ENCODE measurements around the gene EHBP1. TPM values are rescaled to one million over a fixed set of nuclear protein-coding genes. Genes with fewer than 3 reads are reported as not detected.

Gene EHBP1
- total RNA-seq, 1 donor from 2014 or later: 23.1 TPM

DNA sequence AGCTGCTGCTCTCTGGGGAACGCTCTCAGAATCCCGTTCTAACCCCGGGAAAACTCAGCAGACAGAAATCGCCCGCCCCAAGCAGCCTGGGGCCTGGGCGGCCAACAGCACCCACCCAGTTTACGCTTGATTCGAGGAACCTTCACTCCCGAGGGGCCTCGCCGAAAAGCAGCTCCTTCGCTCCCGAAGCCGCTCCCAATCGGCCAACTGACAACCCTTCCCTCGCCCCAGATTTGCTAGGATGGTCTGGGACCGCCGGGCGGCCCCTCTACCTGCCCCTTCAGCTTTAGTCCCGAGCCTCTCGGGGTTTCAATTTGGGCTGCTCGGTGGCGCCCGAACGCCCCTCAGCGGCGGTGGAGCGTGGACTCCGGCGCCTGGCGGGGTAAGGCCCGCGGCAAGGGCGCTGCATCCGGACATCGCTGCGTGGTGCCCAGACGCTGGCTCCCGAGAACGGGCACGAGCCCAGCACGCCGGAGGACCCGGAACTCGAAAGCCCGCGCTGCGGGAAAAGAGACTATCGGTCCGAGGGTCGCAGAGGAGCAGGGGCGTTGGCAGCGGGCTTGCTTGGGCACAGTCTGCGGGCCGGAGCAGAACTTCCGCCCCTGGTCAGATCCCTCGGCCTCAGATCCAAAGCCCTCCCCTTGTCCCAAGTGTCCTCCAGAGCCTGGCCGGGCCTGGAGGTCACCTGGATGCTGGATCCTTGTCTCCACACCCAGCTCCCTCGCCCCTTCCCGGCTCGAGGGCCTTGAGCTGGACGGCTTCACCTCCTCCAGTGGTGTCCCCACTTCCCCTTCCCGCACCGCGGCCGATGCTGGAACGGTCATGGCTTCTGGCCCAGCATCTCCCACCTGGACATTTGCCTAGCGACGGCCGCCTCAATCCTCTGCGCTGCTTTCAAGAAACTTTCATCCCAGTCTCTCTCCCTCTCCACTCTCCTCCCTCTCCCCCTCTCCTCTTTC, 342.1 kb downstream of the EHBP1 start:
- intact Hi-C loops (cut with micrococcal nuclease): loop anchor here (1.0 to 10.0 kb wide), 2 partner anchors 10 to 263 kb away; no protein-coding TSS in a partner anchor

DNA sequence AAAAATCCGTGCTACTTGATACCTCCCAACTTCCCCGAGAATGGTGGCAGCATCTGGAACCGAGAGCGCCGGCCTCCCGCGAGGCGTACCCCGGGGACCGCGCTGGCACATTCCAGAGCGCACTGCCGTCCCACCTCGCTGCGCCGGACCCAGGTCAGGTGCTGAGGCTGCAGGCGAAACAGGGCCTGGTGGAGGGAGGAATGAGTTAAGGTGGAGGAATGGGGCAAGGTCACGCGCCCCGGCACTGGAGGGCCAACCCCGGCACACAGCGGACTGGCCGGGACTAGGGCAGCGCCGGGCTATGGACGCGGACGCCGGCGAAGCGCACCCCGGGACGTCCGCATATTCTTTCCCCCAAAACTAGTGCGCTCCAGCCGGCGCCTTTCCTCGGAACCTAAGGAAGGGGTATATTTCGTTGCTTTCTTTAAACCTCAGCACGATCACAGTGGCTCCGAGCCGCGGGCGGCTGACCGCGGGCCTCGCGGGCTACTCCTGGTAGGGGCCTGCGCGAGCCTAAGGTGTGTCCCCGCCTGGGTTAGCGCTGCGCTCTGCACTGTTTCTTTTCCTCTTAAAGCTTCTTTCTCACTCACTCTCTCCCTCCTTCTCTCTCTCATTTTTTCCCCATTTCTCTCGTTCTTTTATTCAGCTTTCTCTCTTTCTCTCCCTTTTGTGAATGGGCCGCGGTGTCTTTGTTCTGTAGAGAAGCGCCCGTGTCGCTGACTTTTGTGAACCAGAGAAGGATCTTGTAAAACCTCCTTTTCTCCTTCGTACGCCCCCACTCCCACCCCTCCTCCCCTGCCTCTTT, 343.1 kb downstream of the EHBP1 start:
- intact Hi-C loops (cut with micrococcal nuclease): loop anchor here (1.0 to 10.0 kb wide), 2 partner anchors 9 to 264 kb away; no protein-coding TSS in a partner anchor

GRCh38 chr2:63049211-63049969, 343.9 kb downstream of the EHBP1 start:
- intact Hi-C loops (cut with micrococcal nuclease): loop anchor here (10.0 kb wide), 1 partner anchor 265 kb away; no protein-coding TSS in a partner anchor

GRCh38 chr2:63049970-63050333, 344.4 kb downstream of the EHBP1 start:
- intact Hi-C loops (cut with micrococcal nuclease): loop anchor here (10.0 kb wide), 1 partner anchor 265 kb away; no protein-coding TSS in a partner anchor

GRCh38 chr2:63050334-63051041, 345.0 kb downstream of the EHBP1 start, which contains the start of gene OTX1:
TSS of gene OTX1 (plus strand) at chr2:63050830. CDS start at chr2:63052991, 2,161 bp downstream.
- intact Hi-C loops (cut with micrococcal nuclease): no loop called here

- intact Hi-C loops (cut with micrococcal nuclease): no loop called here
Observed at GRCh38 chr2:63051042-63051794, 345.7 kb downstream of the EHBP1 start.

GRCh38 chr2:63051795-63052333, 346.4 kb downstream of the EHBP1 start:
- intact Hi-C loops (cut with micrococcal nuclease): no loop called here

DNA sequence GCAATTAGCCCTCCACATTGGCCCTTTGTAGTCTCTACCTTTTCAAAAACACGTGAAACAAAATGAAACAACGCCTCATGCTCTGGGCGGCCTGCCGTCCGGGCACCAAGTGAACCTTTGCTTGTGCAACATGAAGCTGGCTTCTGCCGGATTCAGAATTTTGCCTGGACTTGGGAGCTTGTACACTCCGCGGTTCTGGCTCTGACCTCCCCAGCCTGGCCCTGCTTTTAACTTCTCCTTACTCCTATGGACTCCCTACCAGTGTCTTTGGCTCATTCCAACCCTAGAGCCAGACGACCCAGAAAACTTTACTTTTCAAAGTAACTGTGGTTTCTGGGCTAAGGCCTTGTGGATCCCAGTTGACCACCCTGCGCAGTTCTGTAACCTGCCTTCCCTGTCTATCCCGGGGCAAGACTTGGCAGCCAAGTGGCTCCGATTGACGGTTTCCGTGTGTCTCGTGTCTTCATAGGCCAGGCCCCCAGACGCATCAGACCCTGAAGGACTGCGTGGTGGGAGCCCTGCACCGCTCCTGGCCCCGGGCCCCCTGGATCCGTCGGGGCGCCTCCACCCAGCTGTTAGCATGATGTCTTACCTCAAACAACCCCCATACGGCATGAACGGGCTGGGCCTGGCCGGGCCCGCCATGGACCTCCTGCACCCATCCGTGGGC, 347.0 kb downstream of the EHBP1 start:
- intact Hi-C loops (cut with micrococcal nuclease): no loop called here

DNA sequence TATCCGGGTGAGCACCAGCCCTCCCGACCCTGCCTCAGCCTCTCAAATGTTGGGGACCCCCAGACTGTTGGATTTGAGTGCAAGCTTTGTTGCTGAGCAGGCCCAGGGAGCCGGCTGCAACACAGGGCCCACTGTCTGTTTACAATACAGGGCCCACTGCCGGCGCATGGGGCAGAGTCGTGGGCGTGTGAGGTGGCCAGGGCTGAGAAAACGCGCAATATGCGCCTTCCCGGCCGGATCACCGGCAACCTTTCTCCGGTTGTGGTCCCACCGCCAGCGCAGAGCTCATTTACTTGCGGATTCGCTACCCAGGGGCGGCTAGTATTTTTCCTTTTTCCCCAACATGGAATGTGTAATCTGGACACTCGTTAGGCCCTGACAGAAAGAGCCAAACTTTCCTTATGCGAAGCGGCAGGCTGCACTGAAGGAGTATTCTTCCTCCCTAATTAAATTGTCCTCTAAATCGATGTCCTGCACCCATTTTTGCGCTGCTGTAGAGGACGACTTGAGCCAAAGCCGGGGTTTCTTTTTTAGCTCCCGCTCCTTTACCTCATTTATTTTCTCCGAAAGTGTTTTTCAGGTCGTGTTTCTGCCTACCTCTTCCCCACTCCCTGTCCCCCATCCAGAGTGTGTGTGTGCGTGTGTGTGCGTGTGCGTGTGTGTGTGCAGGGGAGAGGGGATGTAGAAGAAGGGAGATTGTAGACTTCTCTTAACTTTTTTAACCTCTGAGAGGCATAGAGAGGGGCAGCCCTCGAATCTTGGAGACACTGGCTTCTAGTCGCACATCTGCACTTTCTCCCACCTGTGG, 347.8 kb downstream of the EHBP1 start:
- intact Hi-C loops (cut with micrococcal nuclease): no loop called here

- intact Hi-C loops (cut with micrococcal nuclease): no loop called here
Observed at GRCh38 chr2:63053889-63054602, 348.5 kb downstream of the EHBP1 start.

DNA sequence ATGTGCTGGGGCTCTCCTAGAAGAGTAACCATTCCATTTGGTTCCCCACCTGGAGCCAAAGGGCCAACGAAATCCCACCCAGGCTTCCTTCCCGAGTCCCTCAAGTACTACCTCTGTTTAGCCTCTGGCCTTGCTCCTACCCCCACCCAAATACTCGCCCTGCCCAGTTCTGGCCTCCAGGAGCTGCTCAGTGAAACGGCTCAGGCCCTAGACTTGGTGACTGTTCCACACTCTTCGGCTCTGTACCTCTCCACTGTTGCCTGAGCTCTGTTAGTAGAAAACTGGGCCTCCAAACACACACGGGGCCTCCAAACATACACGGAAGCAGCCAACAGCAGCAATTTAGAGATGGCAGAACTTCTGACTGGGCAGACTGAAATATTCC, 349.3 kb downstream of the EHBP1 start:
- intact Hi-C loops (cut with micrococcal nuclease): loop anchor here (5.0 kb wide), 1 partner anchor 367 kb away; no protein-coding TSS in a partner anchor

- intact Hi-C loops (cut with micrococcal nuclease): loop anchor here (5.0 kb wide), 1 partner anchor 367 kb away; no protein-coding TSS in a partner anchor
Observed at GRCh38 chr2:63055226-63056106, 350.0 kb downstream of the EHBP1 start.

DNA sequence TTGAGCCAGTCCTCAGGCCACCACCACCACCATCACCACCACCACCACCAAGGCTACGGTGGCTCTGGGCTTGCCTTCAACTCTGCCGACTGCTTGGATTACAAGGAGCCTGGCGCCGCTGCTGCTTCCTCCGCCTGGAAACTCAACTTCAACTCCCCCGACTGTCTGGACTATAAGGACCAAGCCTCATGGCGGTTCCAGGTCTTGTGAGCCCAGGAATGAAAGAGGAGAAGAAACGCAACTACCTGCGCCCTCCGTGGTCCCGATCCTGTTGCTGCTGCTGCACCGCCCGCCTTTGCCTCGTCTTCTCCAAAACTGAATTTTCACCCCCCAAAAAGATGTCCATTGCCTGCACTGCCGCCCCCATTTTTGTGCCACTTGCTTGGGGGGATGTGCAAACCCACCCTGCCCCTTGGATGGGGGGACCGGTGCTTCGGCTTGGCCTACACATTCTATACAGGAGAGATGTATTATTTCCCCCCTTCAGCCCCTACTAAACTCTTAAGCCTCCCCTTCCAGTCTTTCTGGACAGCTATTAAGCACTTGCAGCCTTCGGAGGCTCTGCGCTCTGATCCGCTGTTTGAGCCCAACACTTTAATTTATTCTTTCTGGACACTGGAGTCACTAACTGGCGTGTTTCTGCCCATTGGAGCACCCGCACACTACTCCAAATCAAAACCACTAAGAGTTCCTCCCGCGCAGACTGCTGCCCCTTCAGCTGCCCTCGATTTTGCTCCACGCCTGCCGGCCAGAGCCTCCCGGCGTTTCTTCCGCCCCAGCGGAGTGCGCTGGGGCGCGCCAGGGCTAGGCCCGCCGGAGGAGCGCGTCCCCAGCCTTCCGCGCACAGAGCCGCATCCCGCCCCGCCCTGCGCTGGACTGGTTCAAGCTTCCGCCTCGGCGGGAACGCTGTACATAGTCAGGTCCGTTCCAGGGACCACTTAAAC, 350.9 kb downstream of the EHBP1 start:
- intact Hi-C loops (cut with micrococcal nuclease): loop anchor here (1.0 to 5.0 kb wide), 2 partner anchors 8 to 366 kb away; no protein-coding TSS in a partner anchor

DNA sequence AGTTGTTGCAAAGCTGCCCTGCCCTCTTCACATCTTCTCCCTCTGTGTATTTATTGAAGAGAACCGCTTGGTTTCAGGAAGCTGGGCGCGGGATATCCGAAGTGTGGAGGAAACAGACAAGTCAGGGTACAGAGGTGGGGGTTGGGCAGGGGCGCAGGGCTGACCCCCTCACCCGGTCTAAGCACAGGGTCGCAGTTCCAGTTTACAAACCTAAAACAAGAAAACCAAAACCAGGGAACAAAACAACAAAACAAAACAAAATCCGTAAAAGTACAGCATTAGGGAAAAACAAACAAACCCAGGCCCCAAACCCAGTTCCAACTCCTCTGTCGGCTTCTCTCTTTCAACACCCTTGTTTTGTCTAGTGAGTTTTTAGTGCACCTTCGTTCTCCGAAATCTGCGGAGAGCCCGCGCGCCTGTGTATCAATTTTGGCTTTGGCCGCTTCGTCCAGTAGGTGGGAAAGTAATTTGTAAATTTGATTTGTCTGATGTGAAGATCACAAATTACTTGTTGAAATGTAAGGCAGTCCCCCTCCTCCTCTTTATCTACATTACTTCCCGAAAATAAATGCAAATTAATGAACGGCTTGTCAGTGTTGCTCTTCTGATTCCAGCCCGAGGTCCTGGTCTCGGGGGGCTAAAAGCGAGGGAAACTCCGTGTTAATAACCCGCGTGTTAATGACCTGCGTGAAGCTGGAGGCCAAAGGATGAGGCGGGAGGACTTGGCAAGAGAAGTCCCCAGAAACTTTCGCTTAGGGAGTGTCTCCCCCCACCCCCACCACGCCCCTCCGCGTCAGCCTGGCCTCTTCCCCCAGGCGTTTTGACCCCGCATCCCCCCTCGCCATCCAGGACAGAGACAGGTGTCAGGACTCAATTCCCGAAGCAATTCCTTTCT, 352.0 kb downstream of the EHBP1 start:
- intact Hi-C loops (cut with micrococcal nuclease): loop anchor here (1.0 to 5.0 kb wide), 2 partner anchors 9 to 365 kb away; no protein-coding TSS in a partner anchor

Data from T-helper 2 cell treated with Interferon-gamma antibody and Interleukin-4, amounts not matched to agents 100 ng/mL and 5 ng/mL, for 36 hours (primary cell).